ENCODE data around the gene NTM. TPM values are rescaled to one million over a fixed set of nuclear protein-coding genes. Genes with fewer than 3 reads are reported as not detected.

The NTM gene
- total and polyA plus RNA-seq, 2 of the 8 experiments (the other 6 are each of a cell fraction or from before 2014, with no cell fraction given): 13.4 to 20.0 TPM

DNA sequence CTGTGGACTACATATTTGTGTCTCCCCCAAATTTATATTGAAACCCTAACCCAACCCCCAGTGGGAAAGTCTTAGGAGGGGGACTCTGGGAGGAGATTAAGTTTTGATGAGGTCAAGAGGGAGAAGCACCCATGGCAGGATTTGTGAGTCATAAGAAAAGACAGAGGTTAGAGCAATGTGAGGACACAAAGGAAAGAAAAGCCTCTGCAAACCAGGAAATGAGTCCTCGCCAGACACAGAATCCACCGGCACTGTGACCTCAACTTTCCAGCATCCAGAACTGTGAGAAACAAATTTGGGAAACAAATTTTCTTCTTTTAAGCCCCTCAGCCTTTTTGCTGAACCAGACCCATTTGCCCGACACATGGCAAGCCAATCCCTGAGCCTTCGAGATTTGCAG is 397.0 kb downstream of the NTM start:
- no peak overlapping the region for H3K4me2 ChIP-seq (ENCODE audit: insufficient read depth in 1 of 2, low read depth in 2 of 2, low read length in 2 of 2)

More for the DNA sequence above, 397.0 kb downstream of the NTM start:
- TF ChIP-seq KDM1A (IDR thresholded peaks at IDR 0.05; ENCODE audit: borderline replicate concordance, low read length) (no peak), BACH1 (IDR thresholded peaks at IDR 0.05; ENCODE audit: low read length) (no peak), E2F6 (IDR thresholded peaks at IDR 0.05) (no peak), TAF7 (optimal IDR thresholded peaks at IDR 0.05; ENCODE audit: borderline replicate concordance, low read depth, low read length) (no peak), TBP (IDR thresholded peaks at IDR 0.05; ENCODE audit: low read depth, low read length) (no peak), HDAC2 (IDR thresholded peaks at IDR 0.05; ENCODE audit: borderline replicate concordance in 1 of 2, low read depth in 2 of 2, low read length in 2 of 2) (no peak), SAP30 (IDR thresholded peaks at IDR 0.05; ENCODE audit: insufficient read depth, insufficient replicate concordance, low read length) (no peak), RFX5 (IDR thresholded peaks at IDR 0.05; ENCODE audit: borderline replicate concordance, low read depth, low read length) (no peak), SP4 (IDR thresholded peaks at IDR 0.05; ENCODE audit: low read length) (no peak), SRF (IDR thresholded peaks at IDR 0.05; ENCODE audit: low read depth, low read length) (no peak), EGR1 (IDR thresholded peaks at IDR 0.05; ENCODE audit: borderline replicate concordance, low read depth, low read length) (no peak)
- no peak overlapping the region for H3K56ac ChIP-seq (replicated peaks; ENCODE audit: insufficient read length, low read depth, low read length)
- no peak overlapping the region for H3K23ac ChIP-seq (ENCODE audit: insufficient read length)
- no peak overlapping the region for H3K4ac ChIP-seq (replicated peaks; ENCODE audit: insufficient read length, low read depth, low read length)
- no peak overlapping the region for H2BK12ac ChIP-seq (ENCODE audit: low read depth, low read length)
- no peak overlapping the region for H4K5ac ChIP-seq (ENCODE audit: insufficient read length, low read depth, low read length)
- H3K36me3 ChIP-seq (ENCODE audit: control insufficient read depth in 2 of 4, insufficient read depth in 4 of 4, low read length in 3 of 4): no peaks in the 10 kb centered on the region
- H2BK20ac ChIP-seq (ENCODE audit: low read length): no peak overlapping the region
- WGBS, 2 experiments (ENCODE audit: extremely low coverage in 1 of 2, insufficient coverage in 1 of 2, insufficient read length in 1 of 2, insufficient replicate concordance in 2 of 2, low coverage in 1 of 2, low lambda C conversion rate in 2 of 2, missing lambda C conversion rate in 1 of 2): 97% methylated on average over 4 of the region's 4 CpGs; no CpG with 5 or more reads in 1 of the 2 experiments
- CTCF ChIA-PET (ENCODE audit: partially characterized antibody): interaction anchor here (1.2 kb wide), 1 partner anchor 19 kb away, joined by 3 read pairs; no protein-coding TSS in a partner anchor
- no peak overlapping the region for H2BK15ac ChIP-seq (ENCODE audit: low read length)
- peaks cover 0 to 5% (median 2%) of the 10 kb centered on the region in 4 experiments; a peak in 4 of 7 replicates for H3K4me1 ChIP-seq (replicated peaks in 1 of 4; ENCODE audit: control insufficient read depth in 3 of 4, insufficient read depth in 4 of 4, low read length in 3 of 4)
- no peak overlapping the region for H2AFZ ChIP-seq (ENCODE audit: low read length)
- no peak overlapping the region for H3K4me3 ChIP-seq (ENCODE audit: extremely low read depth in 1 of 4, insufficient read depth in 2 of 4, low read depth in 3 of 4, low read length in 4 of 4)
- no peak overlapping the region for H3K18ac ChIP-seq (ENCODE audit: extremely low read depth, low read length)
- H4K8ac ChIP-seq (ENCODE audit: extremely low read depth, insufficient read depth, low read length): no peak overlapping the region
- no peak overlapping the region for H3K9ac ChIP-seq (replicated peaks in 1 of 4; ENCODE audit: extremely low read depth in 1 of 4, low read depth in 3 of 4, low read length in 3 of 4)
- H3K27me3 ChIP-seq (replicated peaks in 1 of 4; ENCODE audit: control insufficient read depth in 3 of 4, extremely low read depth in 1 of 4, insufficient read depth in 3 of 4, low read length in 3 of 4): no peaks in the 10 kb centered on the region
- H2BK5ac ChIP-seq (ENCODE audit: low read depth, low read length): no peak overlapping the region
- no peak overlapping the region for H3K27ac ChIP-seq (ENCODE audit: low read depth, low read length)
- FAIRE-seq: no peak
- DNase-seq (ENCODE audit: low read depth in 1 of 2, low spot score in 2 of 2): no peak
- H3K23me2 ChIP-seq (ENCODE audit: low read depth, low read length): no peaks in the 10 kb centered on the region
- H3K14ac ChIP-seq (ENCODE audit: insufficient read length): no peak overlapping the region
- no peak overlapping the region for H2BK120ac ChIP-seq (replicated peaks; ENCODE audit: low read depth, low read length)
- no peaks in the 10 kb centered on the region for H3K79me2 ChIP-seq (ENCODE audit: control insufficient read depth in 1 of 2, insufficient read depth in 2 of 2, low read length in 2 of 2)
- POLR2A ChIA-PET (ENCODE audit: partially characterized antibody): no interaction called here
- no peaks in the 10 kb centered on the region for H3K79me1 ChIP-seq (ENCODE audit: low read depth, low read length)
- no peaks in the 10 kb centered on the region for H4K20me1 ChIP-seq (replicated peaks in 1 of 2; ENCODE audit: control insufficient read depth in 1 of 2, insufficient read depth in 2 of 2, low read length in 2 of 2)
- H2AK5ac ChIP-seq (ENCODE audit: low read depth, low read length): no peak overlapping the region
- no peaks in the 10 kb centered on the region for H3K9me3 ChIP-seq (ENCODE audit: insufficient read depth in 2 of 2, low read depth in 1 of 2, low read length in 1 of 2)
- H4K91ac ChIP-seq (replicated peaks; ENCODE audit: insufficient read length, low read length): no peak overlapping the region
